HepG2 (cell line): ENCODE measurements around the gene FDXACB1. TPM values are rescaled to one million over a fixed set of nuclear protein-coding genes. Genes with fewer than 3 reads are reported as not detected.

Experiments used
- ATAC-seq: fragments of 200-7000 bp; cut with Tn5 transposase; 3 replicates; pipeline ENCODE4 v1.9.1; 2020; ENCODE audit warnings: mild to moderate bottlenecking, moderate library complexity
- BruUV-seq: library from RNA; stranded (reverse); fragments of 400-500 nt; replicated peaks from 2 replicates; lab custom pipeline; 2021; lab: Mats Ljungman, UMichigan
- CTCF ChIA-PET: fragments of 300-600 bp; formaldehyde crosslinking; extraction: SDS; loops from one replicate; lab custom pipeline; 2021; ENCODE audit warnings: low total read pairs, inconsistent platforms, low intra/inter-chr PET ratio; lab: Yijun Ruan, JAX
- POLR2A ChIA-PET: fragments of 350-600 bp; sonication (Branson Sonifier 250); formaldehyde crosslinking; loops from one replicate; lab custom pipeline; 2020; ENCODE audit warnings: antibody characterized with exemption, inconsistent platforms; lab: Yijun Ruan, JAX
- DNase-seq: peaks from one replicate; pipeline ENCODE4 v3.0.0-alpha.2; 2015; ENCODE audit warnings: low spot score
- FAIRE-seq: peaks from 3 replicates; lab custom pipeline; 2011; peaks lifted over from hg19 to GRCh38; lab: Jason Lieb, UNC
- H2AFZ ChIP-seq: one replicate; pipeline ENCODE4 v1.6.1; 2011; ENCODE audit warnings: low read length, inconsistent platforms
- H3K27ac ChIP-seq: fragments of 300-600 bp; 3 replicates; pipeline ENCODE4 v1.8.0; 2011; ENCODE audit warnings: mixed run types, mild to moderate bottlenecking, mixed read lengths, low read length, inconsistent platforms; ENCODE audit not compliant: insufficient read depth; ENCODE audit errors: extremely low read length
- H3K27me3 ChIP-seq, 2 experiments: fragments of 200-600 bp in 1 of 2; 2 replicates in 1 of 2; 3 replicates in 1 of 2; pipeline versions ENCODE4 v1.6.0 to v1.8.0; 2011; ENCODE audit warnings: low read length in 2 of 2, mild to moderate bottlenecking in 2 of 2, moderate library complexity in 2 of 2, inconsistent platforms in 1 of 2; ENCODE audit not compliant: insufficient read depth in 2 of 2, control insufficient read depth in 1 of 2
- H3K36me3 ChIP-seq, 2 experiments: fragments of 200-600 bp in 1 of 2; replicated peaks in 1 of 2; 2 replicates in 1 of 2; 3 replicates in 1 of 2; pipeline versions ENCODE4 v1.5.1 to v1.8.0; 2011; ENCODE audit warnings: low read length in 2 of 2, inconsistent platforms in 1 of 2; ENCODE audit not compliant: insufficient read depth in 2 of 2, control insufficient read depth in 1 of 2
- H3K4me1 ChIP-seq: 2 replicates; pipeline ENCODE4 v1.5.1; 2012; ENCODE audit warnings: low read length, inconsistent platforms; ENCODE audit not compliant: insufficient read depth
- H3K4me2 ChIP-seq: 2 replicates; pipeline ENCODE4 v1.6.0; 2011; ENCODE audit warnings: low read depth, low read length, inconsistent platforms
- H3K4me3 ChIP-seq, 3 experiments: fragments of 200-600 bp in 1 of 3; sonication (generic), shearing (Covaris generic) in 1 of 3; replicated peaks in 1 of 3; 2 replicates each; pipeline ENCODE4 v1.5.1; 2011 to 2016; ENCODE audit warnings: low read length in 3 of 3, inconsistent platforms in 2 of 3, low read depth in 2 of 3, mild to moderate bottlenecking in 2 of 3, control low read depth in 1 of 3, mixed read lengths in 1 of 3; ENCODE audit not compliant: insufficient read depth in 1 of 3
- H3K79me2 ChIP-seq: one replicate; pipeline ENCODE4 v1.6.1; 2011; ENCODE audit warnings: low read length, inconsistent platforms; ENCODE audit not compliant: insufficient read depth
- H3K9ac ChIP-seq: 2 replicates; pipeline ENCODE4 v1.6.0; 2011; ENCODE audit warnings: mild to moderate bottlenecking, low read depth, low read length, inconsistent platforms; ENCODE audit not compliant: insufficient read depth
- H3K9me3 ChIP-seq: 2 replicates; pipeline ENCODE4 v1.5.1; 2012; ENCODE audit warnings: mild to moderate bottlenecking, low read length
- H4K20me1 ChIP-seq: 2 replicates; pipeline ENCODE4 v1.6.0; 2011; ENCODE audit warnings: inconsistent platforms, mild to moderate bottlenecking, low read length, moderate library complexity; ENCODE audit not compliant: insufficient read depth
- CREBL2 ChIP-seq: sonication (generic); formaldehyde crosslinking; IDR thresholded peaks from 2 replicates; pipeline ENCODE4 v1.8.1; 2023; ENCODE audit warnings: missing genetic modification reagents, mild to moderate bottlenecking, borderline replicate concordance
- DNMT1 ChIP-seq: sonication (generic); formaldehyde crosslinking; IDR thresholded peaks from 2 replicates; pipeline ENCODE4 v1.5.1; 2020; ENCODE audit warnings: mild to moderate bottlenecking, missing genetic modification reagents
- KMT2B ChIP-seq: IDR thresholded peaks from 2 replicates; pipeline ENCODE4 v1.6.1; 2016; ENCODE audit warnings: missing genetic modification reagents, missing compliant biosample characterization
- PAWR ChIP-seq: sonication (generic); formaldehyde crosslinking; IDR thresholded peaks from 2 replicates; pipeline ENCODE4 v1.4.0; 2020; ENCODE audit warnings: missing genetic modification reagents, mild to moderate bottlenecking, borderline replicate concordance
- RFX5 ChIP-seq: IDR thresholded peaks from 2 replicates; pipeline ENCODE4 v1.6.1; 2011; ENCODE audit warnings: low read depth, low read length, improper control_type of control experiment
- STAT5B ChIP-seq: sonication (generic); formaldehyde crosslinking; IDR thresholded peaks from 2 replicates; pipeline ENCODE4 v1.4.0; 2020; ENCODE audit warnings: missing genetic modification reagents
- ZBTB42 ChIP-seq: sonication (generic); formaldehyde crosslinking; IDR thresholded peaks from 2 replicates; pipeline ENCODE4 v1.5.0; 2020; ENCODE audit warnings: mild to moderate bottlenecking, missing genetic modification reagents
- ZNF326 ChIP-seq: sonication (generic); formaldehyde crosslinking; IDR thresholded peaks from 2 replicates; pipeline ENCODE4 v1.4.0; 2020; ENCODE audit warnings: missing genetic modification reagents, borderline replicate concordance
- ZNF563 ChIP-seq: sonication (generic); formaldehyde crosslinking; IDR thresholded peaks from 2 replicates; pipeline ENCODE4 v1.8.0; 2022; ENCODE audit warnings: mild to moderate bottlenecking, moderate library complexity, missing genetic modification reagents
- ZNF761 ChIP-seq: sonication (generic); formaldehyde crosslinking; conservative IDR thresholded peaks from 2 replicates; pipeline ENCODE4 v1.4.0; 2020; ENCODE audit warnings: mild to moderate bottlenecking, missing genetic modification reagents
- ZNF770 ChIP-seq: sonication (generic); formaldehyde crosslinking; IDR thresholded peaks from 2 replicates; pipeline ENCODE4 v1.5.0; 2020; ENCODE audit warnings: mild to moderate bottlenecking, missing genetic modification reagents
- WGBS: methylation state at CpG from one replicate; pipeline ENCODE4 v1.1.6; 2017; ENCODE audit warnings: low lambda C conversion rate; 5-methylcytosine and 5-hydroxymethylcytosine counted together
- in situ Hi-C: cut with HindIII; loops from 2 replicates; pipeline ENCODE4 v1.10.0; 2017; ENCODE audit warnings: low pct_unique_long_range_greater_than_20kb; ENCODE audit not compliant: extremely low pct_ligation_motif_present
- intact Hi-C: fragments of 100-400 bp; cut with micrococcal nuclease; formaldehyde crosslinking; loops from one replicate; pipeline ENCODE4 v1.10.0; 2022; ENCODE audit not compliant: unreplicated experiment
- polyA plus RNA-seq, 8 experiments: library from polyadenylated mRNA; depleted of rRNA in 3 of 8; stranded (reverse) in 7 of 8; unstranded in 1 of 8; fragments of >200 nt; fragmentation: Illumina TruSeq in 4 of 8; extraction: Trizol in 4 of 8; gene quantifications; 2 replicates each; pipeline versions ENCODE4 v1.2.1 to v1.2.3, GENCODE V29; 2011 to 2016; ENCODE audit warnings: low read depth in 4 of 8, missing spikeins in 1 of 8, mixed read lengths in 1 of 8; ENCODE audit not compliant: insufficient read depth in 1 of 8
- total RNA-seq, 5 experiments: library from RNA; depleted of rRNA; stranded (reverse); fragments of >200 nt; fragmentation: Illumina TruSeq; extraction: Trizol; gene quantifications; 2 replicates each; pipeline ENCODE4 v1.2.3, GENCODE V29; 2016; ENCODE audit warnings: low read depth in 1 of 5
- TF ChIP-seq, protein P1 (sequence below): IDR thresholded peaks from 2 replicates; pipeline ENCODE4 v1.6.1; 2018; ENCODE audit warnings: missing genetic modification reagents

FDXACB1 gene
- total and polyA plus RNA-seq, 2 of the 13 experiments (the other 11 are each of a cell fraction or from before 2014, with no cell fraction given), result 1.1 to 3.4 TPM

- no peaks in the 10 kb centered on the region for H3K9me3 ChIP-seq
- CTCF ChIA-PET, result no interaction called here
- H4K20me1 ChIP-seq, result no peaks in the 10 kb centered on the region
- BruUV-seq, result no TSS peak
- DNase-seq (no peak), ATAC-seq (no peak), FAIRE-seq (no peak)
- H3K9ac ChIP-seq, result no peak overlapping the region
- H3K4me1 ChIP-seq, result peaks cover 11% of the 10 kb centered on the region
- no peak overlapping the region for H2AFZ ChIP-seq
- no peak for TF ChIP-seq ZNF761 (CRISPR knock-in tag)
- TF ChIP-seq RFX5, result no peak
- no peak for TF ChIP-seq ZBTB42
- no peak for TF ChIP-seq ZNF326 (CRISPR knock-in tag)
- no peak for TF ChIP-seq CREBL2
- no peak for TF ChIP-seq ZNF770 (CRISPR knock-in tag)
- no peak for TF ChIP-seq STAT5B (CRISPR knock-in tag)
- TF ChIP-seq PAWR (CRISPR knock-in tag), result no peak
- TF ChIP-seq DNMT1 (CRISPR knock-in tag), result no peak
- TF ChIP-seq, protein P1, sequence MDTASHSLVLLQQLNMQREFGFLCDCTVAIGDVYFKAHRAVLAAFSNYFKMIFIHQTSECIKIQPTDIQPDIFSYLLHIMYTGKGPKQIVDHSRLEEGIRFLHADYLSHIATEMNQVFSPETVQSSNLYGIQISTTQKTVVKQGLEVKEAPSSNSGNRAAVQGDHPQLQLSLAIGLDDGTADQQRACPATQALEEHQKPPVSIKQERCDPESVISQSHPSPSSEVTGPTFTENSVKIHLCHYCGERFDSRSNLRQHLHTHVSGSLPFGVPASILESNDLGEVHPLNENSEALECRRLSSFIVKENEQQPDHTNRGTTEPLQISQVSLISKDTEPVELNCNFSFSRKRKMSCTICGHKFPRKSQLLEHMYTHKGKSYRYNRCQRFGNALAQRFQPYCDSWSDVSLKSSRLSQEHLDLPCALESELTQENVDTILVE (CRISPR knock-in tag), result no peak
- TF ChIP-seq KMT2B, result no peak
- no peak for TF ChIP-seq ZNF563 (CRISPR knock-in tag)
- 86% methylated on average over 5 of the region's 5 CpGs for WGBS
- in situ Hi-C loops (no loop called here), intact Hi-C loops (no loop called here)
- no peak overlapping the region for H3K4me3 ChIP-seq
- no peaks in the 10 kb centered on the region; a peak in 1 of 5 replicates for H3K27me3 ChIP-seq
- POLR2A ChIA-PET, result interaction anchor here (0.7 to 1.3 kb wide), 2 partner anchors 45 to 54 kb away, joined by 3 to 4 read pairs; no protein-coding TSS in a partner anchor
- no peaks in the 10 kb centered on the region for H3K79me2 ChIP-seq
- no peak overlapping the region for H3K4me2 ChIP-seq
- no peak overlapping the region for H3K27ac ChIP-seq
- no peaks in the 10 kb centered on the region for H3K36me3 ChIP-seq
Measured at GRCh38 chr11:111882202-111882601, 3.2 kb upstream of the FDXACB1 start.
